ENCODE data around the gene COL5A2.

DNA sequence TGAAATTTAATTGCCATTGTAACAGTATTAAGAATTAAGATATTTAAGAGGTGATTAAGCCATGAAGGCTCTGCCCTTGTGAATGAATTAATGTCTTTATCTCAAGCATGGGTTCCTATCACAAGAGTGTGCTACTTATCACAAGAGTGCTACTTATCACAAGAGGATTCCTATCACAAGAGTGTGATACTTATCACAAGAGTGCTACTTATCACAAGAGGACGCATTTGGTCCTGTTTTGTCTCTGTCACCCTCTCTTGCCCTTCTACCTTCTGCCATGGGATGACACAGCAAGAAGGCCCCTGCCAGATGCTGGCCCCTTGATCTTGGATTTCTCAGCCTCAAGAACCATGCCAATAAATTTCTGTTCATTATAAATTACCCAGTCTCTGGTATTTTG, 13.2 kb upstream of the COL5A2 start:
- TF ChIP-seq, protein P1, sequence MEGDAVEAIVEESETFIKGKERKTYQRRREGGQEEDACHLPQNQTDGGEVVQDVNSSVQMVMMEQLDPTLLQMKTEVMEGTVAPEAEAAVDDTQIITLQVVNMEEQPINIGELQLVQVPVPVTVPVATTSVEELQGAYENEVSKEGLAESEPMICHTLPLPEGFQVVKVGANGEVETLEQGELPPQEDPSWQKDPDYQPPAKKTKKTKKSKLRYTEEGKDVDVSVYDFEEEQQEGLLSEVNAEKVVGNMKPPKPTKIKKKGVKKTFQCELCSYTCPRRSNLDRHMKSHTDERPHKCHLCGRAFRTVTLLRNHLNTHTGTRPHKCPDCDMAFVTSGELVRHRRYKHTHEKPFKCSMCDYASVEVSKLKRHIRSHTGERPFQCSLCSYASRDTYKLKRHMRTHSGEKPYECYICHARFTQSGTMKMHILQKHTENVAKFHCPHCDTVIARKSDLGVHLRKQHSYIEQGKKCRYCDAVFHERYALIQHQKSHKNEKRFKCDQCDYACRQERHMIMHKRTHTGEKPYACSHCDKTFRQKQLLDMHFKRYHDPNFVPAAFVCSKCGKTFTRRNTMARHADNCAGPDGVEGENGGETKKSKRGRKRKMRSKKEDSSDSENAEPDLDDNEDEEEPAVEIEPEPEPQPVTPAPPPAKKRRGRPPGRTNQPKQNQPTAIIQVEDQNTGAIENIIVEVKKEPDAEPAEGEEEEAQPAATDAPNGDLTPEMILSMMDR (IDR thresholded peaks at IDR 0.05; ENCODE audit: extremely low read depth in 1 of 2, insufficient read depth in 1 of 2, low read depth in 1 of 2, low read length in 2 of 2): no peak
- no peak for TF ChIP-seq POLR2A (IDR thresholded peaks at IDR 0.05; ENCODE audit: low read depth, low read length)
- no peak for TF ChIP-seq POLR2AphosphoS5 (IDR thresholded peaks at IDR 0.05; ENCODE audit: insufficient read depth, low read depth, low read length)

Data from endothelial cell of umbilical vein (primary cell).